G401 (cell line): ENCODE data around the gene MEGF11. TPM values are rescaled to one million over a fixed set of nuclear protein-coding genes. Genes with fewer than 3 reads are reported as not detected.
"Not testable (repeated sequence)": the region's sequence is repeated elsewhere in the genome, so short reads cannot be mapped to it uniquely, and the experiment has no call there.

Experiments used
- DNase-seq: peaks from one replicate; pipeline ENCODE4 v3.0.0-alpha.2; 2015; ENCODE audit warnings: low spot score
- in situ Hi-C: cut with HindIII; loops from 2 replicates; pipeline ENCODE4 v1.10.0; 2016; ENCODE audit warnings: low sequenced_read_pairs, mixed read lengths
- total RNA-seq: library from RNA; depleted of rRNA; stranded (reverse); fragments of >200 nt; shearing (Covaris generic); gene quantifications from 2 replicates; pipeline ENCODE4 v1.2.3, GENCODE V29; 2014

The MEGF11 gene
- total RNA-seq, 1 experiment from 2014 or later: 1.9 TPM

DNA sequence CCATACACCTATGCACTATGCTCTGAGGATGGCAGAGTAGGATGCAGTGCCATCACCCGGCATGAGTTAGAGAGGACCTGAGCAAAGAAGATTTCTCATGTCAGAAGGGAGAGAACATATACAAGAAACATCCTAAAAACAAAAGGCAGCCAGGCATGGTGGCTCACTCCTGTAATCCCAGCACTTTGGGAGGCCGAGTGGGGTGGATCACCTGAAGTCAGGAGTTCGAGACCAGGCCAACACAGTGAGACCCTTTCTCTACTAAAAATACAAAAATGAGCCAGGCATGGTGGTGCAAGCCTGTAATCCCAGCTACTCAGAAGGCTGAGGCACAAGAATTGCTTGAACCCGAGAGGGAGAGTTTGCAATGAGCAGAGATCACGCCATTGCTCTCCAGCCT is 7.7 kb downstream of the MEGF11 start:
- in situ Hi-C loops, DNase-seq: not testable (repeated sequence)

GRCh38 chr15:66241908-66242285 is 11.7 kb downstream of the MEGF11 start:
- no peak for DNase-seq
- in situ Hi-C loops: no loop called here

GRCh38 chr15:66241087-66241907 is 12.3 kb downstream of the MEGF11 start:
- in situ Hi-C loops: no loop called here
- DNase-seq: no peak

DNA sequence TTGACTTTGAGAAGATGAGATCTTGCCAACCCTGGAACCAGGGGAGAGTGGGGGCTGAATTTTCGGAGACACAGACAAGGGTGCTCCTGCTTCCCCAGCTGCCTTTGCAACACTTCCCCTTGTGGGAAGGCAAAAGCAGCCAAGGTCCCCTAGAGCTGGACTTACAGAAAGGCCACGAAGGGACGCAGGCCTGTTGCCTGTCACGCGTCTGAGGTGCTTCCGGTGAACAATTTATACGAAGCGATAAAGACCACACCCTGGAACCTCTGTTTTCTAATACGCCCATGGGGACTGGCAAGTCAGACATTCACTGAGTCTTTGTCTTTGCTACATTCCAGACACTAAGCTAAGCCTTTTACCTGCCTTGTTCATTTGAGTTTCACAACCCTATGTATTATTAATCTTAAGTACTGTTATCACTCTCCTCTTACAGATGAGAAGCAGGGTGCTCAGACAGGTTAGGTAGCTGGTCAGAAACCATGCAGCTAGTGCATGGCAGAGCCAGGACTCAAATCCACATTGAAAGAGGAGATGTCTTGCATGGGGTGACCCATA is 13.2 kb downstream of the MEGF11 start:
- no peak for DNase-seq
- in situ Hi-C loops: no loop called here

- in situ Hi-C loops: no loop called here
- no peak for DNase-seq
Observed at GRCh38 chr15:66239514-66239913, 14.0 kb downstream of the MEGF11 start.

DNA sequence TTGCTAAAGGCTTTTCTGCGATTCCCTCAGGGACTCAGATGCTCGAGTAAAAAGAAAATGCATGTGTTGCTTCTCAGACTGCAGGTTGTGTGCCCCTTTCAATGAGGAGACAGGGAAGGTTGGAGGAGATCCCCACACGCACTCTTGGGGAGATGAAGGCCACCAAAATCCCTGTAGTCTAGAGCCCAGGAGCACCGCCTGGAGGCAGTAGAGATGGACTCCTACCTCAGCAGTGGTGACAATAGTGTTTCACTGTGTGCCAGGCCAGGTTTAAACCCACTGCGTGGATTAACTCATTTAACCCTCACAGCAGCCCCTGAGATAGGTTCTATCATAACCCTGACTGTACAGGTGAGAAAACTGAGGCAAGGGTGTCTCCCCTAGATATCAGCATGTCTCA is 15.2 kb downstream of the MEGF11 start:
- DNase-seq: no peak
- in situ Hi-C loops: no loop called here

DNA sequence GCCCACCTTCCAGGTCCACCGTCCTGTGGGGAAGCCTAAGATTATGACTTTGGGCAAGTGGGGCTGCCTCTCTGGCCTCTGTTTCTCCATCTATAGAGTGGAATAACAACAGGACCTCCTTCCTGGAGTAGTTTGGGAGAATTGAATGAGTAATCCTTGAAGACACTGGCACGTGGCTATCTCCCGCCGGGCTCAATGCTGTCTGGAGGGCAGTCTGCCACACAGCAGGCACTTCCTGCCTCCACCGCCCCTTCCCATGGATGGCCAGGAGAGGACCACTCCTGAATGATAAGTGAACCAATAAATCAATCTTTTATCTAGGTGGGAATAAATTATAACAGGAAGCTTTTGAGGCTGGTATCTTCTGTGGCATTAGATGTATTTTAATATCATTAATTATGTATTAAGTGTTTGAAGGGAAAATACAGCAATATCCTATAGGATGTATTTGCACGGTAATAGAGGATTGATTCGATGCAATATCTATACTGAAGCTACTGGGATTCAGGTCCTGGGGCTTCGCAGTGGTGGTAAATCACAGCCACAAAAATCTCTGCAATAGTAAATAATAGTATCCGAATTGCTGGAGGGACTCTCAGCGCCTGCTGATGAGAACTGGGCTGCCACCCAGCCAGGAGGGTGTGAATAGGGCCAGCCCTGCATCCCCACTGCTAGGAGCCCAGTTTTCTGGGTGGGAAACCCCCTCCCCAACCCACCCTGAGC is 15.9 kb downstream of the MEGF11 start:
- in situ Hi-C loops: no loop called here
- DNase-seq: no peak

DNA sequence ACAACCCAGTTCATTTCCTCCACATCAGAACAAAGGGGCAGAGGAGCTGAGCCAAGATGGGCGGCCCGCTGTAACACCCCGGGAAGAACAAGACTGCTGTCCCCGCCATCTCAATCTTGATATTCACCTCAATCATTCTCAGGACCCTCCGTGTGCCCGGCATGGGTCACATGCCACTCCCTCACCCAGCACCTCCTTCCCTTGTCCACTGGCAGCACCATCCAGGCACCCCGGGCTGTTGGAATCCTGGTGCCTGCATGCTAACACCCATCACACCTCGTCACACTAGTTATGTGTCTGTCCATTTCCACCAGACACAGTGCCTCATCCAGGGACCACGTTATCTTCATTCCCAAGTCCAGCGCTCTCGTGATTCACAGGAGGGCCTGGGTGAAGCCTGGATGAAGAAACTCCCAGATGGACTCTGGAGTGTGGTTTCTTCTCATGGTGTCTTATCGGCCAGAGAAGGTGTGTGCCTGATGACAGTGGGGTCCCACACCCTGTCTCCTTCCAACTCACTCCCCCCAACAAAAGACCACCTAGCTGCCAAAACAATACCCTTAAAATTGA is 16.7 kb downstream of the MEGF11 start:
- in situ Hi-C loops: no loop called here
- DNase-seq: no peak

- DNase-seq: no peak
Observed at GRCh38 chr15:66235866-66236265, 17.7 kb downstream of the MEGF11 start.

DNA sequence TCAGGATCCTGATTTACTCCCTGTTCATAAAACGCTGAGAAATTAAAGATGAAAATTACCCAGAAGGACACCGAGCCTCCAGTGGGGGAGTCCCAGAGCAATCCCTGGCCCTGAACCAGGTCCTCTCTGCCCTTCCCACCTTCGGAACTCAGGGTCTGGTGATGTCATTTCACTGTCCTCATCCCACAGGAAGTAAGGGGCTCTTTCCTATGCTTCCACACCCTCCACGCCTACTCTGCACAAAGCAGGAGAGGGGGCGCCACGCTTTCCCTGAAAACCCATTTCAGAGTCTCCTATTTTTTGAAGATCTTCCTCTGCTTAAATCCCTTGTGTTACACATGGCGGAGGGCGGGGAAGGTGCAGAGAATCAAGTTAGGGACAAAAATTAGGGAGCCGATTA is 18.8 kb downstream of the MEGF11 start:
- DNase-seq: no peak
- in situ Hi-C loops: no loop called here

More at GRCh38 chr15:66235866-66236265, 17.7 kb downstream of the MEGF11 start:
- in situ Hi-C loops: no loop called here

- in situ Hi-C loops: no loop called here
- no peak for DNase-seq
Observed at GRCh38 chr15:66233487-66234415, 19.8 kb downstream of the MEGF11 start.

DNA sequence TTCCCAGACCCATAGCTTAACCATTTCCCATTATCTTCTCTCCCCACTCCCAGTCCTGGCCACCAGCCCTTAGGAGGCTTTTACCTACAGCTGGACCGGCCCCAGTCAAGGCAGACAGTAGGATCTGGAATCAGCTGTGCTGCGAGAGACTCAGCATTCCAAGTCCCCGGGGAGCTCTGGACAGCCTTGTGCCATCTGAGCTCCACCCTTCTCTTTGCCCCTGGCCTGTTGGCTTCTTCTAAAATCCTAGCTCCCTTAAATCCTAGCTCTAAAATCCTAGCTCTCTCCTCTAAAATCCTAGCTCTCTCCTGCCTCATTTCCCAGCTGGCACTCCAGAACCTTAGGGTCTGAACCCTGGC is 21.3 kb downstream of the MEGF11 start:
- in situ Hi-C loops: no loop called here
- DNase-seq: no peak

DNA sequence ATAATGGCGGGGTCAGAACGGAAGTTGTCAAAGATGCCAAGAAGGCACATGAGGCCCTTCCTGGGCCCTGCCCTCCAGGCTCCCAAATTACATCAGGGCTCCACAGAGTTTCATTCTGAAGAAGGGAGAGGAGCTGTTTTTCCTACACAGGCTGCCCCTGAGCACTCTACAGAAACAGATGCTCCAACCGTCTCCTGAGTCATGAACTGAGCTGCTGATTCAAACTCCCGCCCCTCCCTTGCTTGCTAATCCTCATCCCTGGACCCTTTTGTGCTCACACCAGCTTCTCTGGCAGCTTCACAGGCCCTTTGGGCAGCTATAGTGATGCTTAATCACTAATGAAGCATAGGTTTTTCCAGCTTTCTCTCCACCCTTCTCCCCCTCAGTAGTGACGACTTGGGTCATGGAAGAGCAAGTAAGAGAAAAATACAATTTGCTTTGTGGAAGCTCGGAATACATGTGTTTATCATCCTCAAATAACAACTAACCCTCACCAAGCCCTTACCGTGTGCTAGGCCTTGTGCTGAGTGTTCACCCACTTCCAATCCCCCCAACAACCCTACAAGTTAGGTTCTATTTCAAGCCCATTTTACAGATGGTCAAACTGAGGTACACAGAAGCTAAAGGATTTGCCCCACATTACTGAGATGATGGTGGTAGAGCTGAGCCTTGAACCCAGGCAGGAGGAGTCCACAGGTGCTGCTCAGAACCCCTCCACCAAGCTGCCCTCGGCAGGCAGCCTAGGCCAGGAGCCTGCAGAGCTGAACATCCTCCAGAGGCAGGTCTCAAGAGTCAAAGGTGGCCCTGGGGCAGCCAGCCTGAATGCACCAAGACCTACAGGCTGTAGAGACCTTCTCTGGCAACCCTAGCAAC is 21.9 kb downstream of the MEGF11 start:
- peak; percentile 63 for DNase-seq
- in situ Hi-C loops: no loop called here

- DNase-seq: peak; percentile 65
- in situ Hi-C loops: no loop called here
Observed at GRCh38 chr15:66229790-66230465, 23.6 kb downstream of the MEGF11 start.

DNA sequence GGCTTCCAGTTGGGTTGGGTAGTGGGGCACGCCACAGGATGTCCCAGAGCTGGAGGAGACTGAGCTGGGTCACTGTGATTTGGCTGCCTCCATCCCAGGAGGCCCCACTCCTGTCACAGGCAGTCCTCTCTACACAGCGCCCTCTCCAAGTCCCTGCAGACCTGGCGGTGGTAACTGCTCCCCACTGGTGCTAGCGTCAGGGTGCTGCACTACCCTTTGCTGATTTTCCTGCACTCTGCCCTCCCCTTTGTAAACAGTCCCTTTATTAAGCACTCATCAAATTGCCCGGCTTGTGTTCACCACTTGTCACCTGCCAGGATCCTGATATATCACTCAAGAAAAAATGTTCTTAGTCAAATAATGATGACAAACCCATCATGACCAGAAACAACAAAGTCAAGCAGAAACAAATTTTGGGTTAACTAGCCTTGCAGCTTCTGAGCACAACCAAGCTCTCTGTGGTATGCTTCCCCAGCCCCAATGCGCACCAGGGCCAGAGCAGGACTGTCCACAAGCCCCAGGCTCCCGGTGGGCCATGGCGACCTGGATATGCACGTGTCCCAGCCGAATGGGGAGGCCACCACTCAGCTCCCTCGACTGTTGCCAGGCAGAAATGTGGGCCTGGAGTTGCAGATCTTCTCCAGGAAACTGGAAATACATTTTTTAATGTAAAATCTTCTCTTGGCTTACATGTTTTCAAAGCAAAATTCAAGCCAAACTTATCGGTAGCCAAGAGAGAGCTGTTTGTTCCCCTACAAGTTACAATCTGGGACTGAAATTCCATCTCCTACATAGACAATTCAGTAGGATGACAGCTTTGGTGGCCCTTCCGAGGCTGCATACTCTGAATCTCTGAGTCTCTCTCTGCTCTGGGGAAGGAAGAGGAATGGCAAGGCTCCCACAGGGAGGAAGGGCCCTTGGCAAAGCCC is 24.5 kb downstream of the MEGF11 start:
- in situ Hi-C loops: no loop called here
- DNase-seq: no peak

DNA sequence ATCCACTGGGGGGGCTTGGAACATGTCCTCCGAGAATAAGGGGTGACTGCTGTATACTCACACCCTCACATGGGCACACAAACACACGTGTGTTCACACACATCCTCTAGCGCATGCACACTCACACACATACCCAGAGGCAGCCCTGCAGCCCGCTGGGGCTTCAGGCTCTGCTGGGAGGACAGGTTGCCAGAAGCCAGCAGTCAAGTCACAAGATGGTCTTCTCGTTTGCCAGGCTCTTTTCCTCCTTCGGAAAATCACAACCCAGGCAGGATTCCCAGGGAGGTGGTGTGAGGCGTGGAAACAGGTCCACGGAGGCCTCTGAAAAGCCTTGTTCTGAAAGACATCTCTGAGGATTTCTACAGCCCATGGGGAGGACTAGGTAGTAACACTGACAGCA is 26.8 kb downstream of the MEGF11 start:
- in situ Hi-C loops: no loop called here
- peak; percentile 91 for DNase-seq
